Stimulated activated naive CD8-positive, alpha-beta T cell treated with anti-CD3 and anti-CD28 coated beads, Interleukin-15, Interleukin-2, amounts not matched to agents 100 ng/mL and 50 ng/mL, for 24 hours (primary cell): ENCODE measurements around the gene KSR2.

Experiments used
- H3K27ac Mint-ChIP-seq: one replicate; pipeline ENCODE4 v1.8.0; 2021; ENCODE audit warnings: mild to moderate bottlenecking, mixed read lengths
- H3K27me3 Mint-ChIP-seq: one replicate; pipeline ENCODE4 v1.8.0; 2021; ENCODE audit warnings: mixed read lengths
- H3K36me3 Mint-ChIP-seq: one replicate; pipeline ENCODE4 v1.8.0; 2021; ENCODE audit warnings: low read depth, mixed read lengths
- H3K4me1 Mint-ChIP-seq: one replicate; pipeline ENCODE4 v1.8.0; 2021; ENCODE audit warnings: low read depth, mixed read lengths
- H3K4me3 Mint-ChIP-seq: one replicate; pipeline ENCODE4 v1.8.0; 2021; ENCODE audit warnings: mild to moderate bottlenecking, mixed read lengths
- H3K9me3 Mint-ChIP-seq: one replicate; pipeline ENCODE4 v1.8.0; 2021; ENCODE audit warnings: mixed read lengths

Gene KSR2

DNA sequence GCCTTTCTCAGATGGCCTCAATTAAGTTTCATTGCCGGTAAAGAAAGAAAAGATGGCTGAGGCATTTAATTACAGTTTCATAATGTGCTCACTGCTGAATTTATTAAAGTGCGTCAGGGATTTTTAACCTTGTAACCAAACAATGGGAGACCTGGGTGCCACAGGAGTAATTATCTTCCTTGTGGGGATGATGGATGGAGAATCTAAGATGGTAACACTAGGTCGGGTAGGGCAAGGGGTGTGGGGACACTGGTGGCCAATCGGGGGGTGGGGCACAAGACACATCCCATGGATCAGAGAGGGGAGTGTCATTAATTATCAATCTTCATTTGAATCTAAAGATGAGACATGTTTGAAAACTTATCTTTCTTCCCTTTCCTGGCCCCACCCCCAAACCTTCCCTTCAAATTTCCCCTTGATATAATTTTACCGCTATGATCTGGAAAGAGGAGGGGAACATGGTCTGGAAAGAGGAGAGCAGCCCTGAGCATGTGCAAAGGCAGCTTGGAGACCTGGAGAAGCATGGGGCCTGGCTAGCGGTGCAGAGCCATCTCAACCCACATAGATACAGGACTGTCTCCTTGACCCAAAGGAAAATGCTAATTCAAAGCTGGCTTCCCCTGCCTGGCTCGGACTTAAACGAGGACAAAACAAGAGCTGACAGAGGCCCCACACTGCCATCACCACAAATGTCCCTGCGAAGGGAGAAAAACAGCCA is 376.0 kb downstream of the KSR2 start:
- no peak overlapping the region for H3K4me3 Mint-ChIP-seq
- H3K4me1 Mint-ChIP-seq, result no peaks in the 10 kb centered on the region
- H3K9me3 Mint-ChIP-seq, result peaks cover 13% of the 10 kb centered on the region
- no peak overlapping the region for H3K27ac Mint-ChIP-seq
- no peaks in the 10 kb centered on the region for H3K36me3 Mint-ChIP-seq
- peaks cover 9% of the 10 kb centered on the region for H3K27me3 Mint-ChIP-seq

DNA sequence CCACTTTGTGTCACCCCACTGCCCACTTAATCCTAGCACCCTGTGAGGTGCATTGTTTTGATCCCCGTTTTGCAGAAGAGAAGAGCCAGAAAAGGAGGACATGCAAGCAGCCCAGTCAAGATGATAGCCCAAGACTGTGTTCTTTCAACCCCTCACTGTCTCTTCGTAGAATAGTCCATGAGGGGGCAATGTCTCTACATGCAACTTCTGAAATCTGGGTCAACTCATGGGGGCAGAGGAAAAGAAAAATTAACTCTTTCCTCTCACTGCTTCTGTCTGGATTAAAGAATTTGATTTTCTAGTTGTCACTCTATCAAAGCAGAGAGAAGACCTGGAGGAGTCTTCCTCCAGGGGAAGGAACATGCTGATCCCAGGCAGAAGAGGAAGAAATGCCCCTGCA is 377.8 kb downstream of the KSR2 start:
- Mint-ChIP-seq H3K36me3 (no peaks in the 10 kb centered on the region), H3K4me3 (no peak overlapping the region), H3K9me3 (peaks cover 13% of the 10 kb centered on the region), H3K27ac (no peak overlapping the region), H3K4me1 (no peaks in the 10 kb centered on the region), H3K27me3 (peaks cover 15% of the 10 kb centered on the region)

- no peaks in the 10 kb centered on the region for H3K36me3 Mint-ChIP-seq
- H3K9me3 Mint-ChIP-seq, result peaks cover 13% of the 10 kb centered on the region
- no peak overlapping the region for H3K27ac Mint-ChIP-seq
- peaks cover 20% of the 10 kb centered on the region for H3K27me3 Mint-ChIP-seq
- H3K4me3 Mint-ChIP-seq, result no peak overlapping the region
- H3K4me1 Mint-ChIP-seq, result no peaks in the 10 kb centered on the region
These were observed 378.4 kb downstream of the KSR2 start for GRCh38 chr12:117590386-117590785.

GRCh38 chr12:117589021-117589420 is 379.8 kb downstream of the KSR2 start:
- Mint-ChIP-seq H3K4me1 (no peaks in the 10 kb centered on the region), H3K36me3 (no peaks in the 10 kb centered on the region), H3K27ac (no peak overlapping the region), H3K9me3 (peaks cover 13% of the 10 kb centered on the region), H3K27me3 (peaks cover 30% of the 10 kb centered on the region), H3K4me3 (no peak overlapping the region)

- no peak overlapping the region for H3K4me3 Mint-ChIP-seq
- no peak overlapping the region for H3K27ac Mint-ChIP-seq
These were observed 381.0 kb downstream of the KSR2 start for GRCh38 chr12:117587631-117588287.

DNA sequence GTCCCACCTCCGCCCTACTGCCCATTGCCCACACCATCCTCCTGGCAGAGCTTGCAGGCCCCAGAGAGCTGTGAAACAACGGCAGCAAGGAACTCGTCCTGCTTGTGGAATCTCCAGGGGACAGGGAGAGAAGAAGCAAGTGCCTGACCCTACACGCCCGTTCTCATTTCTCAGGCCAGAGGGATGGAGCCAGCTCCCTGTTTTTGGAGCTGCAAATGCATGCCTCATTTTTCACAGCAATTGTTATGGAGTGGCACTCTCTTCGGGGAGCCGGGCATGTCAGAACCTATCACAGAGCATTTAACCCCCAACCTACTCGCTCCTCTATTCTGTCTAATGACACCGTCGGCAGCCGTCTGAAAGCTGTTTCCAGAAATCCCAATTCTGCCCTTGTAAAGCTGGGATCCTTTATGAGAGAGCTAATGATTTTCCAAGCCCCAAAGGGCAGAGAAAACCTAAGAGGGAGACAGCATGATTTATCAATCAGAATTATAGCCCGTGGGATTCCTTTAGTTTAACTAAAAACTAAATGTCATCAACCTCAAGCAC is 385.0 kb downstream of the KSR2 start:
- Mint-ChIP-seq H3K4me3 (no peak overlapping the region), H3K36me3 (no peaks in the 10 kb centered on the region), H3K27me3 (peaks cover 28% of the 10 kb centered on the region), H3K4me1 (no peaks in the 10 kb centered on the region), H3K27ac (no peak overlapping the region), H3K9me3 (no peaks in the 10 kb centered on the region)

More at GRCh38 chr12:117587631-117588287, 381.0 kb downstream of the KSR2 start:
- H3K27me3 Mint-ChIP-seq, result peaks cover 28% of the 10 kb centered on the region
- no peaks in the 10 kb centered on the region for H3K4me1 Mint-ChIP-seq
- H3K36me3 Mint-ChIP-seq, result no peaks in the 10 kb centered on the region
- peaks cover 13% of the 10 kb centered on the region for H3K9me3 Mint-ChIP-seq

GRCh38 chr12:117583092-117583491 is 385.7 kb downstream of the KSR2 start:
- Mint-ChIP-seq H3K4me1 (no peaks in the 10 kb centered on the region), H3K9me3 (no peaks in the 10 kb centered on the region), H3K27ac (no peak overlapping the region), H3K4me3 (no peak overlapping the region), H3K27me3 (peaks cover 28% of the 10 kb centered on the region), H3K36me3 (no peaks in the 10 kb centered on the region)

DNA sequence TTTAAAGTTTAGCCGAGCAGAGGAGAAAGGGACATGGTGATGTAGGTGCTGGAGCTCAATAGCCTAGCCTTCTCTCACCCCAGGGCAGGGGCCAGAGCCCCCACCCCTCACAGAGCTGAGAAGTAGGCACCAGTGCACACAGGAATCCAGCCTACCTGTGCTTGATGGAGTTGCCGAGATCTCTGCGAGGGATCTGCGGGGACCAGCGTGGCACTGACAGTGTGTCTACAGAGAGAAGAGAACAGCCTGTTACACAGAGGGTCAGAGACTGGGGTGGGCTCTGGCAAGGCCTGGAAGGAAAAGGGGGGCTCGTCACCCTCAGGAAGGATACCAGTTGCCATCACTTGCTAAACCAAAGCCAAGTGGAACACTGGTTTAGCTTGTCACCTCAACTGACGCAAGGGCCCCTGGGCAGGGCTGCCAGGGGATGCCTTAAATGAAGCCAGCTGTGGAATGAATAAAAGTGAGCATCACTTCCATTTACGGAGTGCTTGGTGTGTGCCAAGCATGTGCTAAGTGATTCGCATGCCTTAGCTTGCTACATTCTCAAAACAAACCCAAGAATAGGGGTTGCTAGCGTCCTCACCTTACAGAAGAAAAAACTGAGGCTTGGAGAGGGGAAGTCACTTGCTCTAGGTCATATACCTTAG is 386.5 kb downstream of the KSR2 start:
- no peaks in the 10 kb centered on the region for H3K36me3 Mint-ChIP-seq
- no peak overlapping the region for H3K4me3 Mint-ChIP-seq
- peaks cover 28% of the 10 kb centered on the region for H3K27me3 Mint-ChIP-seq
- H3K4me1 Mint-ChIP-seq, result no peaks in the 10 kb centered on the region
- no peaks in the 10 kb centered on the region for H3K9me3 Mint-ChIP-seq
- H3K27ac Mint-ChIP-seq, result no peak overlapping the region

GRCh38 chr12:117580718-117581062 is 388.1 kb downstream of the KSR2 start:
- no peak overlapping the region for H3K4me3 Mint-ChIP-seq
- H3K4me1 Mint-ChIP-seq, result no peaks in the 10 kb centered on the region
- peaks cover 18% of the 10 kb centered on the region for H3K27me3 Mint-ChIP-seq
- H3K27ac Mint-ChIP-seq, result no peak overlapping the region
- no peaks in the 10 kb centered on the region for H3K36me3 Mint-ChIP-seq
- no peaks in the 10 kb centered on the region for H3K9me3 Mint-ChIP-seq

DNA sequence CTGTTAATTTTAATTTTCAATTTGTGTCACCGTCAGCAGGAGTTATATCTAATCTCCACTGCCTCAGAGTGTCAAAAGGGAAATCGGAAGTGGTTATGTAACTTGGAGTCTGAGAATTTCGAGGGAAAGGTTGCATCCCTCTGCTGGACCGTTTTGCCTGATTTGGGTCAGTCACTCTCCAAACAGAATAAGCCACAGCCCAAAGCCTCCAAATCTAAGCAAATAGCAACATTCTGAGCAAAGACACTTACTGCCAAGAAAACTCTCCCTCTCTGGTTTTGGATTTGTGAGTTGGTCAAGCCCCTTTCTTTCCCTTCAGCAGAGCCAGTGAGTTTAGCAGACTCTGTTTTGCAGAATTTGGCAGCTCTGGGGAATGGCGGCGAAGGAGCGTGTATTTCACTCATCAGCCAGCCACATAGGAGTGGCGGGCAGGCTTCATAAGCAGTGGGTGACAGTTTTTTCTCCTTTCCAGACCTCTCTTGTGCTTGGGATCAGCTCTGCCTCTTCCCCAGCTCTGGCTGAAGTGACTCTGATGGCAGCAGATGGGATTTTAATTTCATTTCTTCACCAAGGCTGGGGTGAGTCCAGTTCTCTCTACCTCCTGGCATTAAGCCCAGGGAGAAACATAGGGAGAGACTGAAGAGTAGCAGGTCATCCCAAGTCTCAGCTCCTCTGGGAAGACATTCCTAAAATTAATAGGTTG is 388.6 kb downstream of the KSR2 start:
- Mint-ChIP-seq H3K4me3 (no peak overlapping the region), H3K27ac (no peak overlapping the region), H3K4me1 (no peaks in the 10 kb centered on the region), H3K9me3 (no peaks in the 10 kb centered on the region), H3K27me3 (peaks cover 14% of the 10 kb centered on the region), H3K36me3 (no peaks in the 10 kb centered on the region)

DNA sequence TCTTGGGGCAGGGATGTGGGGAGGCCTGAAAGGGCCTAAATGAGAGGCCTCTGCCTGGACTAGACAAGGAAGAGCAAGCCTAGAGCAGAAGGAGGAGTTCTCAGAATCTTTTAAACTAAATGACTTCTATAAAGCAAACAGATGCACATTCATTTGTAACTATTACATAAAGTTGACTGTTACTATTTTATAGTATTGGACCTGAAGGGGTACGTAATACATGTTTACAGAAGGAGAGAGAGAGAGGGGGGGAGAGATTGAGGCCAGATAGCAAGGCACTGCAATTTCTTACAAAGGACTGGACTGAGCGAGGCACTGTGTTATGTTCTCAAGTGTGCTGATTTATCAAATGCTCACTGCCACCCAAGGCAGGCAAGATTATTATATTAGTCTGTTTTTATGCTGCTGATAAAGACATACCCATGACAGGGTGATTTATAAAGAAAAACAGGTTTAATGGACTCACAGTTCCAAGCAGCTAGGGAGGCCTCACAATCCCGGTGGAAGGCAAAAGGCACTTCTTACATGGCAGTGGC is 391.6 kb downstream of the KSR2 start:
- H3K9me3 Mint-ChIP-seq, result no peaks in the 10 kb centered on the region
- no peak overlapping the region for H3K4me3 Mint-ChIP-seq
- H3K27ac Mint-ChIP-seq, result no peak overlapping the region
- no peaks in the 10 kb centered on the region for H3K36me3 Mint-ChIP-seq
- H3K4me1 Mint-ChIP-seq, result no peaks in the 10 kb centered on the region
- H3K27me3 Mint-ChIP-seq, result no peaks in the 10 kb centered on the region

- Mint-ChIP-seq H3K4me3 (no peak overlapping the region), H3K4me1 (no peaks in the 10 kb centered on the region), H3K27ac (no peak overlapping the region), H3K36me3 (no peaks in the 10 kb centered on the region), H3K9me3 (no peaks in the 10 kb centered on the region), H3K27me3 (no peaks in the 10 kb centered on the region)
These were observed 392.7 kb downstream of the KSR2 start for GRCh38 chr12:117576053-117576452.

DNA sequence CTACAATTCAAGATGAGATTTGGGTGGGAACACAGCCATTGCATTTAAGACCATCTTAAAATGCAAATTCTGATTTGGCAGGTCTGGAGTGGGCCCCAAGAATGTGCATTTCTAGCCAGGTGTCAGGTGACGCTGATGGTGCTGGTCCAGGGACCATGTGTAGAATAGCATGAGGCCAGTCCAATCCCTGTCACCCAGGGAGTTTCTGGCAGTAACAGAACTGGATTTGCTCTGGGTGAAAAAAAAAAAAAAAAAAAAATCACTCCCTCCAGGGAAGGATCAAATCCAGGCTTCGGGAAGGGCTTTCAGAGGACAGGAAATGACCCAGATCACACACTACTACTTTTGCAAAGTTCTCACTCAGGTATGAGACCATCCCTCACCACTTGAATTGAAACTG is 394.1 kb downstream of the KSR2 start:
- Mint-ChIP-seq H3K27me3 (no peaks in the 10 kb centered on the region), H3K4me3 (no peak overlapping the region), H3K4me1 (no peaks in the 10 kb centered on the region), H3K27ac (no peak overlapping the region), H3K9me3 (no peaks in the 10 kb centered on the region), H3K36me3 (no peaks in the 10 kb centered on the region)

DNA sequence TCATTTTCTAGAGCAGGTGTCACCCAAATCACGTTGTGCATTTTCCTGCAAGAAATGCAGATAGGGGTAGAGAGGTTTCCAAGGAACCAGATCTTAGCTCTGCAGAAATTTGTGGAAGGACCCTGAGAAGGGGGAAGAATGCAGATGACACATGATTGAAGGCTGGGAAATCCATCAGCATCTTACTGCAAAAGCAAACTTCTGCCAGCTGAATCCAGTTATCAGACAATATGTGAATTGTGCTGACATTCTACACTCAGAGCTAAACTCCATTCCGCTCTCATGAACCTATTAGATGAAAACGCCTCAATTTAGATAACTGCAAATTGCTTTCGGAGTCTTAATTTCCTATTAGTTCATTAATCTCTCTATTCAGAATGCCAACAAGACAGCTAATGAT is 396.0 kb downstream of the KSR2 start:
- no peak overlapping the region for H3K4me3 Mint-ChIP-seq
- no peak overlapping the region for H3K27ac Mint-ChIP-seq
- H3K9me3 Mint-ChIP-seq, result no peaks in the 10 kb centered on the region
- no peaks in the 10 kb centered on the region for H3K4me1 Mint-ChIP-seq
- H3K27me3 Mint-ChIP-seq, result no peaks in the 10 kb centered on the region
- no peaks in the 10 kb centered on the region for H3K36me3 Mint-ChIP-seq

- Mint-ChIP-seq H3K27me3 (no peaks in the 10 kb centered on the region), H3K4me1 (no peaks in the 10 kb centered on the region), H3K27ac (no peak overlapping the region), H3K36me3 (no peaks in the 10 kb centered on the region), H3K4me3 (no peak overlapping the region), H3K9me3 (no peaks in the 10 kb centered on the region)
These were observed 397.5 kb downstream of the KSR2 start for GRCh38 chr12:117571321-117571720.
